GM12878 (cell line): Measurements from ENCODE around the gene DENND1A. TPM values are rescaled to one million over a fixed set of nuclear protein-coding genes. Genes with fewer than 3 reads are reported as not detected.

Source experiments
- ATAC-seq: fragments of 200-7000 bp; cut with Tn5 transposase; 3 replicates; pipeline ENCODE4 v1.9.1; 2020; ENCODE audit warnings: mild to moderate bottlenecking, moderate library complexity
- BruUV-seq: library from RNA; stranded (reverse); fragments of 400-500 nt; replicated peaks from 2 replicates; lab custom pipeline; 2021; lab: Mats Ljungman, UMichigan
- CTCF ChIA-PET: fragments of 300-600 bp; sonication (Branson Sonifier 250); formaldehyde crosslinking; extraction: SDS; loops from one replicate; lab custom pipeline; 2021; ENCODE audit warnings: inconsistent platforms; lab: Yijun Ruan, JAX
- POLR2A ChIA-PET: fragments of 350-600 bp; formaldehyde crosslinking; extraction: SDS; loops from one replicate; lab custom pipeline; 2021; ENCODE audit warnings: inconsistent platforms; lab: Charles Lee
- RAD21 ChIA-PET: fragments of 300-600 bp; sonication (Branson Sonifier 250); formaldehyde crosslinking; loops from one replicate; lab custom pipeline; 2023; ENCODE audit warnings: antibody characterized with exemption; ENCODE audit not compliant: unreplicated experiment; lab: Charles Lee
- SMC1A ChIA-PET: fragments of 300-600 bp; sonication (Branson Sonifier 250); formaldehyde crosslinking; loops from one replicate; lab custom pipeline; 2023; ENCODE audit not compliant: unreplicated experiment, uncharacterized antibody; lab: Charles Lee
- DNase-seq: peaks from one replicate; pipeline ENCODE4 v3.0.0-alpha.2; 2011; ENCODE audit warnings: low read depth, low spot score
- FAIRE-seq: peaks from 3 replicates; lab custom pipeline; 2011; peaks lifted over from hg19 to GRCh38; lab: Jason Lieb, UNC
- H2AFZ ChIP-seq: 2 replicates; pipeline ENCODE4 v1.6.0; 2011; ENCODE audit warnings: low read depth, low read length, control low read depth; ENCODE audit not compliant: control insufficient read depth
- H3K27ac ChIP-seq: 2 replicates; pipeline ENCODE4 v1.5.1; 2011; ENCODE audit warnings: control low read depth; ENCODE audit not compliant: control insufficient read depth, insufficient read depth
- H3K27me3 ChIP-seq, 2 experiments: replicated peaks in 1 of 2; 2 replicates each; pipeline versions ENCODE4 v1.6.0 to v1.6.1; 2011; ENCODE audit warnings: low read length in 1 of 2; ENCODE audit not compliant: control insufficient read depth in 2 of 2, insufficient read depth in 2 of 2
- H3K36me3 ChIP-seq, 2 experiments: 2 replicates each; pipeline ENCODE4 v1.5.1; 2011; ENCODE audit warnings: low read length in 1 of 2; ENCODE audit not compliant: control insufficient read depth in 2 of 2, insufficient read depth in 2 of 2
- H3K4me1 ChIP-seq: 2 replicates; pipeline ENCODE4 v1.6.1; 2011; ENCODE audit warnings: mild to moderate bottlenecking, low read length, moderate library complexity, mixed read lengths; ENCODE audit not compliant: control insufficient read depth, insufficient read depth
- H3K4me2 ChIP-seq: 2 replicates; pipeline ENCODE4 v1.6.0; 2011; ENCODE audit warnings: control low read depth; ENCODE audit not compliant: control insufficient read depth, insufficient read depth
- H3K4me3 ChIP-seq: fragments of 200-600 bp; sonication (generic); 2 replicates; pipeline ENCODE4 v1.5.1; 2016
- H3K79me2 ChIP-seq: 2 replicates; pipeline ENCODE4 v1.6.0; 2011; ENCODE audit warnings: low read length; ENCODE audit not compliant: control insufficient read depth, insufficient read depth
- H3K9ac ChIP-seq: 2 replicates; pipeline ENCODE4 v1.8.0; 2011; ENCODE audit warnings: low read length, control low read depth, mixed read lengths; ENCODE audit not compliant: control insufficient read depth, insufficient read depth
- H3K9me3 ChIP-seq: replicated peaks from 3 replicates; pipeline ENCODE4 v1.5.1; 2011; ENCODE audit warnings: mild to moderate bottlenecking, low read length; ENCODE audit not compliant: control insufficient read depth, insufficient read depth
- H4K20me1 ChIP-seq: 2 replicates; pipeline ENCODE4 v1.6.0; 2011; ENCODE audit not compliant: control insufficient read depth, insufficient read depth
- BCL11A ChIP-seq: IDR thresholded peaks from 2 replicates; pipeline ENCODE4 v1.6.1; 2011; ENCODE audit warnings: low read depth, low read length
- CHD1 ChIP-seq: IDR thresholded peaks from 2 replicates; pipeline ENCODE4 v1.6.1; 2012; ENCODE audit warnings: low read depth, low read length, improper control_type of control experiment
- DPF2 ChIP-seq: fragments of 450-650 bp; IDR thresholded peaks from 2 replicates; pipeline ENCODE4 v1.6.1; 2017; ENCODE audit warnings: mild to moderate bottlenecking
- GABPA ChIP-seq: IDR thresholded peaks from 2 replicates; pipeline ENCODE4 v1.6.1; 2014; ENCODE audit warnings: antibody characterized with exemption, low read depth, mild to moderate bottlenecking, inconsistent platforms
- IKZF1 ChIP-seq: fragments of 450-650 bp; conservative IDR thresholded peaks from 2 replicates; pipeline ENCODE4 v1.6.1; 2017; ENCODE audit warnings: antibody characterized with exemption, mild to moderate bottlenecking
- STAT1 ChIP-seq: fragments of 450-650 bp; conservative IDR thresholded peaks from 2 replicates; pipeline ENCODE4 v1.6.1; 2014; ENCODE audit warnings: antibody characterized with exemption, mild to moderate bottlenecking
- WRNIP1 ChIP-seq: IDR thresholded peaks from 2 replicates; pipeline ENCODE4 v1.6.1; 2011; ENCODE audit warnings: low read depth, low read length, improper control_type of control experiment, borderline replicate concordance
- YBX1 ChIP-seq: fragments of 450-650 bp; IDR thresholded peaks from 2 replicates; pipeline ENCODE4 v1.6.1; 2016; ENCODE audit warnings: antibody characterized with exemption
- YY1 ChIP-seq: IDR thresholded peaks from 2 replicates; pipeline ENCODE4 v1.6.1; 2011; ENCODE audit warnings: low read depth, mild to moderate bottlenecking, low read length
- ZNF207 ChIP-seq: fragments of 450-650 bp; IDR thresholded peaks from 2 replicates; pipeline ENCODE4 v1.6.1; 2014; ENCODE audit warnings: antibody characterized with exemption, mild to moderate bottlenecking, borderline replicate concordance
- ZNF274 ChIP-seq: IDR thresholded peaks from one replicate; pipeline ENCODE4 v1.8.0; 2011; ENCODE audit not compliant: insufficient read length, insufficient read depth
- ZNF592 ChIP-seq: fragments of 450-650 bp; IDR thresholded peaks from 2 replicates; pipeline ENCODE4 v1.6.1; 2017; ENCODE audit warnings: mild to moderate bottlenecking, moderate library complexity
- WGBS: methylation state at CpG from one replicate; pipeline ENCODE4 v1.1.6; 2016; ENCODE audit warnings: low lambda C conversion rate; ENCODE audit not compliant: insufficient replicate concordance, insufficient coverage; ENCODE audit errors: missing lambda C conversion rate; 5-methylcytosine and 5-hydroxymethylcytosine counted together
- in situ Hi-C: fragments of 300-500 bp; cut with MboI; formaldehyde crosslinking; loops from 9 replicates; pipeline ENCODE4 v1.14.3; 2018; ENCODE audit warnings: mixed read lengths
- intact Hi-C: fragments of 100-400 bp; cut with micrococcal nuclease; formaldehyde crosslinking; loops from one replicate; pipeline ENCODE4 v1.14.2; 2022; ENCODE audit not compliant: unreplicated experiment
- polyA plus RNA-seq, 11 experiments: library from polyadenylated mRNA; depleted of rRNA in 4 of 11; unstranded in 6 of 11; stranded (reverse) in 5 of 11; fragments of >200 nt; fragmentation: Nextera tagmentation in 4 of 11; fragmentation: Illumina TruSeq in 1 of 11; extraction: Ambion mirVana in 4 of 11; extraction: Trizol in 1 of 11; gene quantifications; 1 replicate in 1 of 11; 2 replicates in 10 of 11; pipeline versions ENCODE4 v1.2.1 to v1.2.3, GENCODE V29; 2011 to 2016; ENCODE audit warnings: inconsistent platforms in 2 of 11, missing spikeins in 2 of 11, low read depth in 1 of 11
- total RNA-seq, 4 experiments: library from RNA; depleted of rRNA in 3 of 4; stranded (reverse); fragments of >200 nt in 3 of 4; fragmentation: Illumina TruSeq in 1 of 4; extraction: Trizol in 1 of 4; gene quantifications; 2 replicates each; pipeline versions ENCODE4 v1.2.1 to v1.2.3, GENCODE V29; 2013 to 2021

DENND1A gene
- total and polyA plus RNA-seq, 10 of the 15 experiments (the other 5 are each of a cell fraction or from before 2014, with no cell fraction given): 14.1 to 48.6 (median 35.2) TPM

GRCh38 chr9:123835821-123836220 is 94.1 kb downstream of the DENND1A start:
- Histone ChIP-seq H3K79me2 (peaks cover 2% of the 10 kb centered on the region), H4K20me1 (no peaks in the 10 kb centered on the region), H3K4me2 (no peak overlapping the region), H3K4me3 (no peak overlapping the region), H3K4me1 (no peaks in the 10 kb centered on the region), H3K9me3 (peaks cover 5% of the 10 kb centered on the region), H2AFZ (no peak overlapping the region), H3K27ac (no peak overlapping the region), H3K9ac (no peak overlapping the region), H3K36me3 (no peaks in the 10 kb centered on the region), H3K27me3 (no peaks in the 10 kb centered on the region)
- CTCF ChIA-PET: interaction anchor here (1.0 to 1.8 kb wide), 2 partner anchors 8 to 159 kb away, joined by 3 to 6 read pairs; no protein-coding TSS in a partner anchor
- intact Hi-C loops (loop anchor here (5.0 kb wide), 1 partner anchor 91 kb away; no protein-coding TSS in a partner anchor), in situ Hi-C loops (no loop called here)
- 100% methylated on average over 1 of the region's 1 CpG for WGBS
- POLR2A ChIA-PET: interaction anchor here (1.7 kb wide), 1 partner anchor 40 kb away, joined by 4 read pairs; no protein-coding TSS in a partner anchor
- ATAC-seq: no peak; the same call in 2 of the 3 replicates
- TF ChIP-seq ZNF207 (no peak), YY1 (no peak), ZNF274 (no peak), ZNF592 (no peak), STAT1 (no peak), WRNIP1 (no peak), BCL11A (no peak), GABPA (no peak), YBX1 (no peak), IKZF1 (no peak), DPF2 (no peak), CHD1 (no peak)
- BruUV-seq: no TSS peak
- FAIRE-seq: no peak
- SMC1A ChIA-PET: interaction anchor here (1.2 to 2.6 kb wide), 11 partner anchors 7 to 105 kb away, joined by 3 to 11 read pairs (median 6); no protein-coding TSS in a partner anchor
- DNase-seq: no peak
- RAD21 ChIA-PET: interaction anchor here (1.0 to 1.7 kb wide), 3 partner anchors 11 to 36 kb away, joined by 3 to 5 read pairs (median 5); no protein-coding TSS in a partner anchor
